Measurements from ENCODE around the gene PLCB3.
A peak's percentile ranks its signal among the peaks of the same experiment; 100 is the strongest.

- TF ChIP-seq CTCF (IDR thresholded peaks at IDR 0.05; ENCODE audit: poor library complexity, severe bottlenecking): no peak
- no peak for TF ChIP-seq MXI1 (conservative IDR thresholded peaks at IDR 0.05; ENCODE audit: poor library complexity, severe bottlenecking)
- TF ChIP-seq EZH2 (IDR thresholded peaks at IDR 0.05; ENCODE audit: borderline replicate concordance, insufficient read depth, low read length, poor library complexity, severe bottlenecking): no peak
- TF ChIP-seq TAF1 (IDR thresholded peaks at IDR 0.05; ENCODE audit: low read depth): peak; percentile 14
- no peak for TF ChIP-seq REST (IDR thresholded peaks at IDR 0.05; ENCODE audit: borderline replicate concordance)
- no peak for TF ChIP-seq SMC3 (conservative IDR thresholded peaks at IDR 0.05; ENCODE audit: poor library complexity)
- no peak for TF ChIP-seq POLR2AphosphoS5 (IDR thresholded peaks at IDR 0.05)
Observed at GRCh38 chr11:64247729-64248531, 3.4 kb upstream of the PLCB3 start.
